AG09309 (cell line): Measurements from ENCODE around the gene TMCO4.
"Not testable (repeated sequence)": the region's sequence is repeated elsewhere in the genome, so short reads cannot be mapped to it uniquely, and the experiment has no call there.

ENCODE experiments used
- DNase-seq: peaks from one replicate; pipeline ENCODE4 v3.0.0-alpha.2; 2010; ENCODE audit warnings: low read depth
- H3K4me3 ChIP-seq: 2 replicates; pipeline ENCODE4 v1.5.1; 2011; ENCODE audit warnings: mild to moderate bottlenecking, low read depth, low read length, moderate library complexity; ENCODE audit not compliant: control insufficient read depth
- CTCF ChIP-seq: IDR thresholded peaks from 2 replicates; pipeline ENCODE4 v1.5.1; 2011; ENCODE audit warnings: mild to moderate bottlenecking, low read depth, low read length, inconsistent platforms; ENCODE audit not compliant: insufficient read depth, control insufficient read depth; ENCODE audit errors: missing control alignments

The TMCO4 gene

GRCh38 chr1:19800076-19800804 is 524 bp upstream of the TMCO4 start:
- no peak for TF ChIP-seq CTCF
- H3K4me3 ChIP-seq, result peak overlapping the region; percentile 46
- peak; percentile 46 for DNase-seq

- DNase-seq, result no peak
- no peak overlapping the region; the same call in none of the 2 replicates for H3K4me3 ChIP-seq
Measured at GRCh38 chr1:19798486-19799229, 1.1 kb downstream of the TMCO4 start.

GRCh38 chr1:19797827-19798226 is 1.9 kb downstream of the TMCO4 start:
- TF ChIP-seq CTCF, result no peak
- no peak for DNase-seq
- no peak overlapping the region for H3K4me3 ChIP-seq

More at GRCh38 chr1:19798486-19799229, 1.1 kb downstream of the TMCO4 start:
- no peak for TF ChIP-seq CTCF

GRCh38 chr1:19794583-19794982 is 5.1 kb downstream of the TMCO4 start:
- no peak for TF ChIP-seq CTCF
- DNase-seq, result no peak
- no peak overlapping the region for H3K4me3 ChIP-seq

GRCh38 chr1:19793360-19794046 is 6.2 kb downstream of the TMCO4 start:
- no peak for TF ChIP-seq CTCF
- DNase-seq, result no peak
- no peak overlapping the region for H3K4me3 ChIP-seq

- TF ChIP-seq CTCF, result no peak
- H3K4me3 ChIP-seq, result no peak overlapping the region
- no peak for DNase-seq
Measured at GRCh38 chr1:19792237-19793002, 7.3 kb downstream of the TMCO4 start.

- not testable (repeated sequence) for H3K4me3 ChIP-seq
- DNase-seq, result peak; percentile 21
Measured at GRCh38 chr1:19790061-19790975, 9.4 kb downstream of the TMCO4 start.
